Mucosa of rectum (tissue), 2 donors: ENCODE data around the gene TCN2.
"Not testable (repeated sequence)": the region's sequence is repeated elsewhere in the genome, so short reads cannot be mapped to it uniquely, and the experiment has no call there.

ENCODE experiments used
- H3K27ac ChIP-seq, 2 donors: one replicate each; pipeline ENCODE4 v1.7.0; 2013; ENCODE audit warnings: inconsistent platforms in 2 of 2, low read depth in 2 of 2, low read length in 2 of 2
- H3K27me3 ChIP-seq, 2 donors: one replicate each; pipeline ENCODE4 v1.7.0; 2013; ENCODE audit warnings: low read length in 2 of 2; ENCODE audit not compliant: control insufficient read depth in 2 of 2, insufficient read depth in 2 of 2
- H3K36me3 ChIP-seq, 2 donors: one replicate each; pipeline ENCODE4 v1.7.0; 2013; ENCODE audit warnings: low read length in 2 of 2; ENCODE audit not compliant: control insufficient read depth in 2 of 2, insufficient read depth in 2 of 2
- H3K4me1 ChIP-seq, 2 donors: one replicate each; pipeline ENCODE4 v1.7.0; 2013; ENCODE audit warnings: low read length in 2 of 2, mild to moderate bottlenecking in 1 of 2; ENCODE audit not compliant: control insufficient read depth in 2 of 2, insufficient read depth in 2 of 2
- H3K4me3 ChIP-seq, 2 donors: one replicate each; pipeline ENCODE4 v1.7.0; 2013; ENCODE audit warnings: low read length in 2 of 2
- H3K9ac ChIP-seq, 2 donors: one replicate each; pipeline ENCODE4 v1.7.0; 2013; ENCODE audit warnings: low read length in 2 of 2, low read depth in 1 of 2, mild to moderate bottlenecking in 1 of 2
- H3K9me3 ChIP-seq, 2 donors: one replicate each; pipeline ENCODE4 v1.7.0; 2013; ENCODE audit warnings: low read length in 2 of 2; ENCODE audit not compliant: control insufficient read depth in 2 of 2
- donor health status: healthy.
- donor health status: Normal muscosa, but diverticular disease.

Gene TCN2

DNA sequence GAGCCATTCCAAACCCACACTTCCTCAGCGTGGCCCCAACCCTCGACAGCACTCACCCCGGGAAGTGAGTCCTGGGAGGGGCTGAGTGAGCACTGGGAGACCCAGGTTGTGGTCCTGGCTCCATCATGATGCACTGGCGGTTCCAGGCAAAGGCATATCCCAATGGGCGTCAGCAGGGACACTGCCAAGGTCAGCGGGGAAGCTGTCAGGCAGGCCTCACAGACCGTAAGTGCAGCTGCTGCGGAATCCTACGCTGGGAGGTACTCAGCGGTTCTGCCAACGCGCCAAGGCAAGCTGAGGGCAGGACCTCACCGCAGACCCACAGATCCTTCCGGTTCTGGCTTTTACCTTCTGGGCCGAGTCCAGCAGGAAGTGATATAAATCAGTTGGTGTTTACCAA, 31.1 kb upstream of the TCN2 start:
- H3K9me3 ChIP-seq, result no peaks in the 10 kb centered on the region
- peak overlapping the region; percentile 39 to 52 for H3K27ac ChIP-seq
- H3K4me3 ChIP-seq, result no peak overlapping the region
- H3K4me1 ChIP-seq, result peaks cover 14 to 41% of the 10 kb centered on the region in 2 donors
- H3K9ac ChIP-seq, result peak overlapping the region in 1 of 2 donors; percentile 25
- H3K36me3 ChIP-seq, result peaks cover 38 to 53% of the 10 kb centered on the region in 2 donors
- H3K27me3 ChIP-seq, result no peaks in the 10 kb centered on the region

DNA sequence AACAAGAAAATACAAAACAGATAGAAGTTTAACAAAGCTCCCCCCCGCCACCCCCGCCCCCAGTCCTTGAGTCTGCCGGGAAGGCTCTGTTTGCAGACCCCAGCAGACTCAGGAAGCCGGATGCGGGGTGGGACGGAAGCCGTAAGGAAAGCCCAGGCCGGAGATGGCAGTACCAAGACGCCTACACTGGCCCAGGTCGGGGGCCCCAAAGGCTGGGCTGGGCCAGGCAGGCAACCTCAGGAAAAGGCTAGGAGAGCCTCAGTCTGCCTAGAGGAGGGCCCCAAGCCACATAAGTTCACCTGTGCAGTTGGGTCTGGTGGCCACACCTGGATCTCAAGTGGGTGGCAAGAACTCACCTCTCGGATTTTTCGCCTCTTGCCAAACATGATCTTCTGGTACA, 28.5 kb upstream of the TCN2 start:
- peaks cover 7 to 28% of the 10 kb centered on the region in 2 donors for H3K4me1 ChIP-seq
- H3K9ac ChIP-seq, result no peak overlapping the region
- no peaks in the 10 kb centered on the region for H3K9me3 ChIP-seq
- no peaks in the 10 kb centered on the region for H3K27me3 ChIP-seq
- no peak overlapping the region for H3K27ac ChIP-seq
- peaks cover 61 to 79% of the 10 kb centered on the region in 2 donors for H3K36me3 ChIP-seq
- no peak overlapping the region for H3K4me3 ChIP-seq

GRCh38 chr22:30580896-30581295, 26.1 kb upstream of the TCN2 start:
- H3K27me3 ChIP-seq, result no peaks in the 10 kb centered on the region
- peaks cover 78 to 98% of the 10 kb centered on the region in 2 donors for H3K36me3 ChIP-seq
- no peaks in the 10 kb centered on the region for H3K9me3 ChIP-seq
- no peak overlapping the region for H3K9ac ChIP-seq
- H3K27ac ChIP-seq, result no peak overlapping the region
- no peak overlapping the region for H3K4me3 ChIP-seq
- H3K4me1 ChIP-seq, result peaks cover 0 to 8% of the 10 kb centered on the region in 2 donors

DNA sequence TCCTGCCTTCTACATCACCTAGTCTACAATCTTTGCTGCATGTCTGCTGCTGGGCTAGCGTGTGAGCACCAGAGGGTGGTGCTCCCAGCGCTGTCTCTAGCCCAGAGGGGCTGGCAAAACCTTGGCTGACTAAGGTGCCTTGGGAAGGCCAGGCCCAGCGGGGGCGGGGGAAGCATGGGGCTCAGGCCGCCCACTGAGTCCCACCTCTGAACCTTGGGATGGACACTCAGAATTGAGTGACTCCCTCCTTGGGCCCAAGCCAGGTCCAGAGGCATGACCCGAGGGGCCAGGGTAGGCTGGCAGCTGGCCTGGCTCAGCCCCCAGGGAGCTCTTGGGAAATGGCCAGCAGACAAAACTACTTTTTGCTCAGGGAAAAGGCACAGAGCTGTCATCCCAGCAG, 24.9 kb upstream of the TCN2 start:
- H3K9ac ChIP-seq, result no peak overlapping the region
- H3K4me3 ChIP-seq, result no peak overlapping the region
- H3K9me3 ChIP-seq, result no peaks in the 10 kb centered on the region
- peaks cover 82 to 98% of the 10 kb centered on the region in 2 donors for H3K36me3 ChIP-seq
- no peaks in the 10 kb centered on the region for H3K27me3 ChIP-seq
- no peaks in the 10 kb centered on the region for H3K4me1 ChIP-seq
- no peak overlapping the region for H3K27ac ChIP-seq

DNA sequence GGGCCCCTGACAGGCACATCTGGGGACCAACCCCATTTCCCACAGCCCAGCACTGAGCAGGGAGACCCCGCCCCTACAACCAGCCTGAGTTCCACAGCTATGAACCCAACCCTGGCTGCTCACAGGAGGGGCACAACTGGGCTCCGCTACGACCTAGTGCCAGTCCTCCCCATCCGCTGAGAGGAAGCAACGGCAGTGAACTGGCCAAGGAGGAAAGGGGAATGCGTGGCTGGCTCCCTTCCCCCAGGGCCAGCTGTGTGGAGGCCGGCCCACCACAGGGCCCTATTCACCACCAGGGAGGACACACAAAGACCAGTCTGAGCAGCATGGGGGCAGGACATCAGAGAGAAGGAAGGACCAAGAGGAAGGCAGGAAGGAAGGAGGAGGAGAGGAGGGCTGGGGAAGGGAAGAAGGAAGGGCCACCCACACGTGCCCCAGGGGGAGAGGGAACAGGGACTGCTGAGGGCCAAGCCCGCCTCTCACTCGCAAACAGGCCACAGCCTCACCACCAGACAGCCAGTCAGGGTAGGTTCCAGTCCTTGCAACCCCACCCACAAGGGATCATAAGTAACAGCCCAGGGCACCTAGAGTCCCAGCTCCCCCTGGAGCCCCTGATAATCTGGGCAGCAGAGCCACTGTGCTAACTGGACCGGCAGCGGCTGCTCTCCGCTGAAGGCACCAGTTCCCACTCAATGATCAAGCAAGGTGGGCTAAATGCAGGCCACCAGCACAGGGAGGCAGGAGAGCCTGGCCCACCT, 24.0 kb upstream of the TCN2 start:
- H3K27ac ChIP-seq, result no peak overlapping the region
- no peaks in the 10 kb centered on the region for H3K4me1 ChIP-seq
- H3K9ac ChIP-seq, result no peak overlapping the region
- H3K36me3 ChIP-seq, result peaks cover 90 to 98% of the 10 kb centered on the region in 2 donors
- H3K9me3 ChIP-seq, result no peaks in the 10 kb centered on the region
- H3K4me3 ChIP-seq, result no peak overlapping the region
- no peaks in the 10 kb centered on the region for H3K27me3 ChIP-seq

- Histone ChIP-seq H3K9ac (no peak overlapping the region), H3K36me3 (peaks cover 90 to 95% of the 10 kb centered on the region in 2 donors), H3K27ac (no peak overlapping the region), H3K4me3 (no peak overlapping the region), H3K9me3 (no peaks in the 10 kb centered on the region), H3K4me1 (no peaks in the 10 kb centered on the region), H3K27me3 (no peaks in the 10 kb centered on the region)
These were observed 22.5 kb upstream of the TCN2 start for GRCh38 chr22:30584441-30584840.

GRCh38 chr22:30586414-30586813, 20.6 kb upstream of the TCN2 start:
- H3K27ac ChIP-seq, result no peak overlapping the region
- H3K36me3 ChIP-seq, result peaks cover 72 to 78% of the 10 kb centered on the region in 2 donors
- no peak overlapping the region for H3K4me3 ChIP-seq
- no peaks in the 10 kb centered on the region for H3K27me3 ChIP-seq
- H3K4me1 ChIP-seq, result peaks cover 10 to 11% of the 10 kb centered on the region in 2 donors
- H3K9me3 ChIP-seq, result no peaks in the 10 kb centered on the region
- no peak overlapping the region for H3K9ac ChIP-seq

- H3K27me3 ChIP-seq, result peaks cover 0 to 4% of the 10 kb centered on the region in 2 donors
- peaks cover 29 to 31% of the 10 kb centered on the region in 2 donors for H3K36me3 ChIP-seq
- peak overlapping the region; percentile 76 to 80 for H3K27ac ChIP-seq
- H3K4me1 ChIP-seq, result peaks cover 10 to 16% of the 10 kb centered on the region in 2 donors
- peak overlapping the region; percentile 92 to 100 for H3K4me3 ChIP-seq
- H3K9ac ChIP-seq, result peak overlapping the region; percentile 77 to 92
- H3K9me3 ChIP-seq, result no peaks in the 10 kb centered on the region
These were observed 15.8 kb upstream of the TCN2 start for GRCh38 chr22:30591191-30591587.

- Histone ChIP-seq H3K9ac (peak within 1 kb of the TSS; percentile 77 to 92), H3K4me1 (peaks cover 10 to 16% of the 10 kb centered on the region in 2 donors), H3K27ac (peak within 1 kb of the TSS; percentile 76 to 80), H3K36me3 (peaks cover 23 to 25% of the 10 kb centered on the region in 2 donors), H3K9me3 (no peaks in the 10 kb centered on the region), H3K4me3 (peak within 1 kb of the TSS; percentile 92 to 100), H3K27me3 (peaks cover 0 to 4% of the 10 kb centered on the region in 2 donors)
These were observed 15.2 kb upstream of the TCN2 start, which contains the start of gene PES1 for GRCh38 chr22:30591588-30592359. PES1 (minus strand) TSS chr22:30591910; CDS start chr22:30591833, 77 bp downstream.

- not testable (repeated sequence) for H3K9ac ChIP-seq, H3K27me3 ChIP-seq, H3K9me3 ChIP-seq
- Histone ChIP-seq H3K4me3 (peak overlapping the region in 1 of 2 donors; percentile 100), H3K27ac (peak overlapping the region in 1 of 2 donors; percentile 80), H3K36me3 (peaks cover 18 to 20% of the 10 kb centered on the region in 2 donors), H3K4me1 (peaks cover 10 to 16% of the 10 kb centered on the region in 2 donors)
These were observed 14.6 kb upstream of the TCN2 start for GRCh38 chr22:30592360-30592713.
